NCI-H748 treated with DMSO at 0.1 percent for 48 hours (cell line): ENCODE results near the gene MLST8.
"Not testable (repeated sequence)": the region's sequence is repeated elsewhere in the genome, so short reads cannot be mapped to it uniquely, and the experiment has no call there.

ENCODE experiments used
- DNase-seq: peaks from one replicate; lab custom pipeline; 2025; lab: John Stamatoyannopoulos, UW

MLST8 gene

DNA sequence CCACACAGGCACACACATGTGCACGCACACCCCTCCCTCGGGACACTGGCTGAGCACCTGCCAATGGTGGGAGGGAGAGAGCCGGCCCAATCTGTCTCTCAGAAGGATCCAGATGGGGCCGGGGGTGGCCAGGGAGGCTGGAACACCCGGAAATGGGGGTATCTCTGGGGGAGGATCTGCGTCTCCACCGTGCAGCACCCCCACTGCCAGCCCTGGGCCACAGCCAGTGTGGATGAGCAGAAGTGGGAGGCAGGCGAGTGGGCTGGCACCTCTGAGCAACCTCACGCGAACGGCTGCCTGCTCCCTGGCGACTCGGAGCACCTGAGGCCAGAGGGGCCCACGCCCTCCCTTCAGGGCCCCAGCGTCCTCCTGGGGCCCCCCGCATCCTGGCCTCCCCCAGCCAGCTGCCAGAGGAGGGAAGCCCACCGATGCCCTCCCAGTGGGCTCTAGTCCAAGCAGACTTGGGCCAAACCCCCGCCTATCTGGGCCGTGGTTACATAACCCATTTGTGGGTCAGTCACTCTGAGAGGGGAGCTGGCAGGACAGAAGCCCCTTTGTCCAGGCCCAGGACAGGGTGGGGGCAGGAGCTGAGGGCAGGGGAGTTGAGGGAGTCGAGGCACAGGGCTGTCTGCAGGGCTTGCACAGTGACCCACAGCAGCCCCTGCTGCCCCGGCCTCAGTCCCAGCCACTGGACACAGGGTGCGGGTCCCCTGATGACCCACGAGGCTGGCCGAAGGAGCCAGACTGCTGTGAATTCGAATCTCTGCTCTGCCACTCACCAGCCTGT lies 14.4 kb upstream of the MLST8 start:
- no peak for DNase-seq

DNA sequence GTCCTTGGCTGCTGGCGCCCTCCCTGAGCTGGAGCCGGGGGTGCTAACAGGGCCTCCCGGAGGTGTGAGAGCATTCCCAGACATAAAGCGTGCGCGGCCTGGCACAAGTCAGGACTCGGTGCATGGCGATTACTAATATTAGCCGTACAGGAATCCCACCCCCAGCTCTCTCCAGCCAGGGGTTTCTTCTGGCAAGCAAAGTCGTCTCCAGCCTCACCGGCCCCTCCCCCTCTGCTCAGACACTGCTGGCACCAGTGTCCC lies 13.9 kb upstream of the MLST8 start:
- DNase-seq = no peak

DNA sequence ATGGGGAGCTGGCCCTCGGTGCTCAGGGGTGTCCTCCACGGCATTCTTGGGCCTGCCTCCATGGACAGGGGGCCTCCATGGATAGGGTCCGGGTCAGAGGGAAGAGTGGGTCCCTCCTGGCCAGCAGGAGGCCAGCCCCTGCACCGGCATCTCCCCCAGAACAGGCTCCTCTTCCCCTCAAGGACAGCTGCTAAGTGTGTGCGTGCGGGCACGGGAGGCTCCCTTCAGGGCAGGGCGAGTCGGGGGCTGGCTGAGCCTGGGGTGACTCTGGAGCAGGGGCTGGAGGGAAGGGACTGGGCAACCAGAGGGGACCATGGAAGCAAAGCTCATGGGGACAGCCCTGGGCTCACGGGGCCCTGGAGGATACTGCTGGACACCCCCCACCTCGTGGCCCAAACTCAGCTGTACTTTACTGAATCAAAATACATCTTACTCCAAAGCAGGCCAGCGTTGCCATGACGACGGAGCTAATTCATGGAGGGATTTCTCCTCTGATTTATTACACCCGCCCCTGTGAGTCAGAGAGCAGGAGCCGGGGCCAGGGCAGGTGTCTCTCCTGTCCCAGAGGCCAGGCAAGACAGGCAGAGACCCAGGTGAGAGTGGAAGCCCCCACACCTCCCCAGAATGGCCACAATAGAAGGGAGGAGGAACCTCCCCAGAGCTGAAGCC lies 11.0 kb upstream of the MLST8 start:
- DNase-seq = no peak

DNA sequence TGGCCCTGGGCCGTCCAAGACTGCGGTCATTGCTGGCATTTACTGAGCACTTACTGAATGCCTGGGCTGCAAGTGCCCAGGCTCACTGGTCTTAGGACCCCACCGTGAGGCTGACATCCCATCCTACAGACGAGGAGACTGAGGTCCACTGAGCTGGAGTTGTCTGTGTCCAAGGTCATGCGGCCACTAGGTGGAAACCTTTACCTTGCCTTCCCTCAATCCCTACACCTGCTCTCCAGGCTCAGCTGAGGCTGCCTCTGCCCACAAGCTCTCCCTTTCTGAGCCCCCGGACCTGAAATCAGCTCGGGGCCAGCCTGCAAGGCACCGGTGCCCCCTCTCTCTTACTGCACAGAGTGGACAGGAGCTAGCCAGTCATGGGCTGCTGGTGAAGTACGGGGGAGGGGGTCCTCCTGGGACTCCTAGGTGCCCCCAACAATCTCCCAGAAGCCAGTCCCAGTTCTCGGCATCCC lies 10.4 kb upstream of the MLST8 start:
- peak; percentile 22 for DNase-seq

DNA sequence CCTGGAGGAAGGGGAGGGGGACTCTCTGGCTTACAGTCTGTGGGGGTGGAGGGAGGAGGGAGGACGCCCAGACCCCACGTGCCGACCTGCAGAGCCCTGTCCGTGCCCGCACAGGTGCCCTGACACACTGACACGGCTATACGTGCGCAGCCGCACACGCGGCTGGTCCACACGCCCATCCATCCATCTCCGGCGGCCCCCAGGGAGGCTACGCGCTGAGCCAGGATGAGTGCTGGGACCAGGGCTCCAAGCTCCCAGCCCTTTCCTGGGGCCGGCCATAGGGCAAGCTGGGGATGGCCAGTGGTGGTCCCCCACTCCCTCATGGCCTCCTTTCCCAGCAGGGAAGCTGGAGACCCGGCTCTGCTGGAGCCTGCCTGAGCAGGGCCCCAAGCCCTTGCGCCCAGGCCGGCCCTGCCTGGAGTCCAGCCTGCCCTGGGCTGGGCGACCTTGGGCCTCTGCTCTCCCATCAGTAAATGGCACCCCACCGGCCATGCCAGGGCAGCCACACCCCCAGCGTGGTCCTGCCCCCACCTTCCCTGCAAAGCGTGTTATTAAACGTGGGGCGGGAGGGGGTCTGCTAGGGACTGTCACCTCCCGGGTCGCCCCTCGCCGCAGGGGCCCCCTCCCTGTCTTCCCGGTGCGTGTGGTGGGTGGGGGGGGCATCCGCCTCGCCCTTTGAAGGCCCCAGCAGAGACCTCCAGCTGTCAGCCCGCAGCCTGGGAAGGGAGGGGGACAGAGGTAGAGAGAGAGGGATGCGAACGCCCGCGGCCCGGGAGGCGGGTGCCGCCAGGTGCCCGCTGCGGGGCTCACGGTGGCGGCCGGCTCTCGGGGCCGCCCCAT lies 9.7 kb upstream of the MLST8 start:
- DNase-seq = no peak

- DNase-seq = no peak
Observed at GRCh38 chr16:2196162-2196980, 8.9 kb upstream of the MLST8 start, which contains the start of gene CASKIN1. Gene CASKIN1, minus strand, starts transcription at chr16:2196605. Its CDS starts 173 bp downstream, at chr16:2196432.

GRCh38 chr16:2196981-2197511 lies 8.2 kb upstream of the MLST8 start:
- DNase-seq = no peak

DNA sequence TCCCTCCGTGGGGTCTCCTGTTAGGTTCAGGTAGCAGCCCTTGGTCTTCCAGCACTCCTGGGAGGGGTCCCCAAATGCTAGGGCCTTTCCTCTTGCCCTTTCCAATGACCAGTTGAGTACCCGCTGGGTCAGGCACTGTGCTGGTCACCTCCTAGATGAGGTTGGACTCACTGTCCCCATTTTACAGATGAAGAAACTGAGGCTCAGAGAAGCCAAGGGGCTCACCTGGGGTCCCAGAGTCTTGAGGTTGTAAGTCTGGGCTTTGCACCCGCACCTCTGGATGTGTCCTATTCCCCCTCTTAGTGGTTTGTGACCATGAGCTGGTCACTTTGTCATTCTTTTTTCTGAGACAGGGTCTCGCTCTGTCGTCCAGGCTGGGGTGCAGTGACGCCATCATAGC lies 7.5 kb upstream of the MLST8 start:
- no peak for DNase-seq

DNA sequence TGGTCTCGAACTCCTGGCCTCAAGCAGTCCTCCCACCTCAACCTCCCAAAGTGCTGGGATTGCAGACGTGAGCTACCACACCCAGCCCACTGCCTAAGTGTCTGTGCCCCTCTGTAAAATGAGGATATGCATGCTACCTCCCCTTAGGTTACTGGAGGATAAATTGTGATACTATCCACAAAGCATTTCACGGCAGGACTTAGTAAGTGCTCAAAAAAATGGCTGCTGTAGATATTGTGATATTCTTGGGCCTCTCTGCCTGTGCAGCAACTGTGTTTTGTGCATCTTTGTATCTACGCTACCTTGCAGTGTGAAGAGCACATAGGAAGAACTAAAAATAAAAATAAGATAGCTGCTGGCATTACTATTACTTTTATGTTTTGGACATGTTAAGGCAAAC lies 7.0 kb upstream of the MLST8 start:
- no peak for DNase-seq

DNA sequence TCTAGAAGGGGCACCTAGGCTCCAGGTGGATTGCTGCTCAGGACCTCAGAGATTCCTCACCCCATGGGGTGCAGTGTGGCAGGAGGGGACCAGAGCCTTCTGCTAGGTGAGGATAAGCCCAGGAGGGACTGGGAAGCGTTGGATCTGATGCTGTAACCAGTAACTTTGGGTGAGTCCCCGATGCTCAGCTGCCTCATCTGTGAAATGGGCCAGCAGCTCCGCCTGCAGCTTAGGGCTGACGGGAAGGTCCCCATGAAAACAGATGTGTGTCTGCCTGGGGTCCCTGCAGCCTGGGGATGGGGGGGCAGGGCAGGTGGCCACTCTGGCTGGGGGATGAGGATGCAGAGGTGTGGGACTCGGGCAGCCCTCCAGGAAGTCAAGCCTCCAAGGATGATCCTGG lies 6.2 kb upstream of the MLST8 start:
- no peak for DNase-seq

DNA sequence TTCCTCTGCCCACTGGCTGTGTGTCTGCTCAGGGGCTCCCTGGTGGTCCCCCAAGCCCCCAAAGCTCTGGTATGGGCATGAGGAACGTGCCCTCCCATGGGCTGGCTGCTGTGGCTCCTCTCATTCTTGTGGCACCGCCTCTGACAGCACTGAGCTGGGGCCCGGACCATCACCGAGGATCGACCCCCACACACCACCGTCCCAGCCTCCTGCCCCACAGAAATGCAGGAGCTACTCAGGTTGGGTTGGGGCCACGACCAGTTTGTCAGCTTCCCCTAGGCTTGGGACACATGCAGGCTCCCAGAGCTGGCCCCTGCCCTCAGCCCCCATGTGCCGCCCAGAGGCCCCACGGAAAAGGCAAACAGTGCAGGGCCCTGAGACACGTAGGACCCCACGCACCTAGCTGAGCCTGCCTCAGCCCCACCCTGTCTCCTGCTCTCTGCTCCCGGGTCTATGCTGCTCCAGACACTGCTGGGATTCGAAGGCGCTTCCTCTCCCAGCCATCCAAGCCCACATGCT lies 5.6 kb upstream of the MLST8 start:
- DNase-seq = no peak

DNA sequence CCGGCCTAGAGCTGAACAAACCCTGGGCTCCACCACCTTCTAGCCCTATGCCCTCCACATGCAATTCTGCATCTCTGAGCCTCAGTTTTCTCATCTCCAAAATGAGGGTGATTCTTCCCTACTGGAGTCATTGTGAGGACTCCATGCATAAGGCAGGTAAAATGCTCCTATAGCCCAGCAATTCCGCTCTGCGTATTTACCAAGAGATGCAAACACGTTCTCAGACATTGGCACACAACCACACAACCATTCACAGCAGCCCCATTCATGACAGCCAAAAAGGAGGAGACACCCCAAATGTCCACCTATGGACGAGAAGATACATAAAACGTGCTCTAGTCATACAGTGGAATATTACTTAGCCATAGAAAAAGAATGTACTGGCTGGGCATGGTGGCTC lies 4.9 kb upstream of the MLST8 start:
- DNase-seq = no peak

DNA sequence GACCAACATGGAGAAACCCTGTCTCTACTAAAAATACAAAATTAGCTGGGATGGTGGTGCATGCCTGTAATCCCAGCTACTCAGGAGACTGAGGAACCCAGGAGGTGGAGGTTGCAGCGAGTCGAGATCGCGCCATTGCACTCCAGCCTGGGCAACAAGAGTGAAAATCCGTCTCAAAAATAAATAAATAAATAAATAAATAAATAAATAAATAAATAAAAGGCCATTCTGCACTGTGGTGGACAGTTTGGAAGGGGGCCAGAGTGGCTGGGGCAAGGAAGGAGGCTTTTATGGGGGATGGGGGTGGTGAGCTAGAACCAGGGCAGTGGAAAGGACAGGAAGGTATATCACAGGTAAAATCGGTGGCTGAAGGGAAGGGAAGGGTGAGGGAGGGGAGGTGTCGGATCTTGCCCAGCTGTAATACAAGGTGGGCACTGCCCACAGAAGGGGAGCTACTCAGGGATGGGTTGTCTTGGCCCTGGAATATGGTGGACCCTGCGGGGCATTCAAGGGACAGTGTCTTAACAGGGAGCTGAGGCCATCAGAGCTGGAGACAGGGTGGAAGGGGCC lies 2.0 kb upstream of the MLST8 start:
- not testable (repeated sequence) for DNase-seq

GRCh38 chr16:2204416-2205103 lies 694 bp upstream of the MLST8 start:
- no peak for DNase-seq

DNA sequence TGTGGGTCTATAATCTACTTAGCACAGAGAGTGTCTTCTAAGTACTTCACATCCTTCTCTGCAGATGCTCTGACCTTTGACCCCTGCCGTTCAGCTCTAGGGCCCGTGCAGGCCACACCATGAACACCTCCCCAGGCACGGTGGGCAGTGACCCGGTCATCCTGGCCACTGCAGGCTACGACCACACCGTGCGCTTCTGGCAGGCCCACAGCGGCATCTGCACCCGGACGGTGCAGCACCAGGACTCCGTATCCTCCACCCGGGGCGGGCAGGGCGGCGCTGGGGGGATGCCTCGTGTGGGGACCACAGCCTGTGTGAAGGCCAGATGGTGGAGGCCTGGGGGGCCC lies 686 bp downstream of the MLST8 start:
- DNase-seq = no peak

DNA sequence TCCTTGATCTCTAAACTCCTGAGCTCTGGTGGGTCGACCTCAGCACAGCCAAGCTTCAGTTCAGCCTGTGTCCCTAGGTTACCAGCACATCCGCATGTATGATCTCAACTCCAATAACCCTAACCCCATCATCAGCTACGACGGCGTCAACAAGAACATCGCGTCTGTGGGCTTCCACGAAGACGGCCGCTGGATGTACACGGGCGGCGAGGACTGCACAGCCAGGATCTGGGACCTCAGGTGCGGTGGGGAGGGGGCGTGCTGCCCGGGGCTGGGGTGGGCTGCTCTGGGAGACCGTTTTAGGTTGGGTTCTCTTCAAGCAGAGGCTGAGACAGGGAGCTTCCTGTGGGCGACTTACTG lies 1.1 kb downstream of the MLST8 start:
- DNase-seq = no peak

GRCh38 chr16:2206780-2207433 lies 1.7 kb downstream of the MLST8 start:
- no peak for DNase-seq

DNA sequence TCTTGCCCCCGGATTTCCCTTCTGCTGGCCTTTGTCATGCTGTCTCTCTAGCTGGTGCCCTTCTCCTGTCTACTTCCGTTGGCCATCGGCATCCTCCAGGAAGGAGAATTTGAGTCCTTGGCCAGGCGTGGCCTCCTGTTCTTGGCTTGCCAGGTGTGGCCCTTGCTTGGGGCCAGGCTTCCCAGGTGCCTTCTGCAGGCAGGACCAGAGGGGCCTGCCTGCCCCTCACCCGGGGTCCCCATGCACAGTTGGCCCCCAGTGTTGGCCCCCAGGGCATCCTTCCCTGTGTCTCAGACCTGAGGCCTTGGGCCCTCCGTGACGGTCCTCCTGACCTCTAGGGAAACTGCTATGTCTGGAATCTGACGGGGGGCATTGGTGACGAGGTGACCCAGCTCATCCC lies 2.6 kb downstream of the MLST8 start:
- DNase-seq = no peak

DNA sequence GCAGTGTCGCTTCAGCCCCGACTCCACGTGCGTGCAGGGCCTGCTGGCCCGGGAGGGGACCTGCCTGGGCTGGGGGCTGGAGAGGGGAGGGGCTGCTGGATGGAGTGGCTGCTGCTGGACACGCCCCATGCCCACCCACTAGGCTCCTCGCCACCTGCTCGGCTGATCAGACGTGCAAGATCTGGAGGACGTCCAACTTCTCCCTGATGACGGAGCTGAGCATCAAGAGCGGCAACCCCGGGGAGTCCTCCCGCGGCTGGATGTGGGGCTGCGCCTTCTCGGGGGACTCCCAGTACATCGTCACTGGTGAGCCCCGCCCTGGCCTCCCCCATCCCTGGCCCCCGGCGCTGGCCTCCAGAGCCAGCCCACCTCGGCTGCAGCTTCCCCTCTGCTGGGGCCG lies 3.1 kb downstream of the MLST8 start:
- no peak for DNase-seq

DNA sequence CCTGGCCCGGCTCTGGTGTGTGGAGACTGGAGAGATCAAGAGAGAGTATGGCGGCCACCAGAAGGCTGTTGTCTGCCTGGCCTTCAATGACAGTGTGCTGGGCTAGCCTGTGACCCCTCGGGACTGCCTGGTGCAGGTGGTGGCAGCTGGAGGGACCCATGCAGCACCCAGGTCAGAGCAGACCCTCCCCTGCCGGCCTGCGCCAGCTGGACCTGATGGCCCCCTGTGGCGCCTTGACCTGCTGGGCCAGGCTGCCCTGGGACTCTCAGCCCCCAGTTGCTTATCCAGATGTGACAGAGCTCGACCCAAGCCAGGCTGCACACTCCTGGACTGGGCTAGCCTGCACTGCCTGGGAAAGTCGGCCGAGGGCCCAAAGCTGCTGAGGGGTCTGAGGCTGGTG lies 3.5 kb downstream of the MLST8 start:
- DNase-seq = no peak
